ENCODE results near the gene FURIN.

FURIN gene

GRCh38 chr15:90866161-90866715 lies 2.1 kb upstream of the FURIN start:
- H3K4me1 ChIP-seq (ENCODE audit: control extremely low read depth in 1 of 4, control insufficient read depth in 4 of 4, insufficient read depth in 4 of 4, low read length in 3 of 4): peaks cover 15 to 33% (median 23%) of the 10 kb centered on the region in 4 experiments
- no peaks in the 10 kb centered on the region for H3K9me3 ChIP-seq (ENCODE audit: control extremely low read depth in 1 of 5, control insufficient read depth in 4 of 5, insufficient read depth in 2 of 5, low read depth in 1 of 5, low read length in 4 of 5)
- no peak for DNase-seq
- H3K4me3 ChIP-seq (ENCODE audit: control insufficient read depth in 1 of 7, extremely low read depth in 1 of 7, insufficient read depth in 4 of 7, low read depth in 2 of 7, low read length in 6 of 7): no peak overlapping the region
- POLR2A ChIA-PET: no interaction called here
- no peaks in the 10 kb centered on the region for H3K27me3 ChIP-seq (replicated peaks in 2 of 5; ENCODE audit: control insufficient read depth in 4 of 5, insufficient read depth in 5 of 5, low read length in 4 of 5)
- WGBS (ENCODE audit: insufficient coverage): 90% methylated on average over 14 of the region's 16 CpGs
- H3K27ac ChIP-seq (ENCODE audit: insufficient read depth in 1 of 2, low read depth in 1 of 2, low read length in 2 of 2, poor library complexity in 1 of 2, severe bottlenecking in 2 of 2): no peak overlapping the region
- no peaks in the 10 kb centered on the region for H3K36me3 ChIP-seq (ENCODE audit: control insufficient read depth in 4 of 4, insufficient read depth in 4 of 4, low read length in 3 of 4)
- CTCF ChIA-PET: interaction anchor here (1.1 kb wide), 1 partner anchor 49 kb away, joined by 4 read pairs; no protein-coding TSS in a partner anchor

DNA sequence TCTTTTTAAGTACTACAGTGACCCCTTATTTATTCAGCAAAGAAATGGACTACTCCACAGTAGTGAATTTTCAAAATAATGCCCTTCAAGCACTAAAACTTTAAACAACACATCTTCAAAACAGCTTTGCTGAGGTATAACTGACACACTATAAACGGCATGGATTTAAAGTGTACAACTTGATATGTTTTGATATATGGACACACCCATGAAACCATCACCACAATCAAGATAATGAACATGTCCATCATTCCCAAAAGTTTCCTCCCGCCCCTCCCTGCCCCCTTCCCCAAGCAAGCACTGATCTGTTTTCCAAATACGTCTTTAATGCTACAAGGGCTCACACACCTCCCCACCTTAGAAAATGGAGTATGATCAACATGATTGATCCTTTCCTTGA lies 1.6 kb upstream of the FURIN start:
- no peaks in the 10 kb centered on the region for H3K27me3 ChIP-seq (replicated peaks in 2 of 5; ENCODE audit: control insufficient read depth in 4 of 5, insufficient read depth in 5 of 5, low read length in 4 of 5)
- H3K4me3 ChIP-seq (ENCODE audit: control insufficient read depth in 1 of 7, extremely low read depth in 1 of 7, insufficient read depth in 4 of 7, low read depth in 2 of 7, low read length in 6 of 7): no peak overlapping the region
- DNase-seq: no peak
- no CpG with 5 or more reads among the region's 3 CpGs for WGBS (ENCODE audit: insufficient coverage)
- POLR2A ChIA-PET: no interaction called here
- H3K36me3 ChIP-seq (ENCODE audit: control insufficient read depth in 4 of 4, insufficient read depth in 4 of 4, low read length in 3 of 4): no peaks in the 10 kb centered on the region
- no peaks in the 10 kb centered on the region for H3K9me3 ChIP-seq (ENCODE audit: control extremely low read depth in 1 of 5, control insufficient read depth in 4 of 5, insufficient read depth in 2 of 5, low read depth in 1 of 5, low read length in 4 of 5)
- no peak overlapping the region for H3K27ac ChIP-seq (ENCODE audit: insufficient read depth in 1 of 2, low read depth in 1 of 2, low read length in 2 of 2, poor library complexity in 1 of 2, severe bottlenecking in 2 of 2)
- H3K4me1 ChIP-seq (ENCODE audit: control extremely low read depth in 1 of 4, control insufficient read depth in 4 of 4, insufficient read depth in 4 of 4, low read length in 3 of 4): peaks cover 15 to 33% (median 23%) of the 10 kb centered on the region in 4 experiments
- CTCF ChIA-PET: no interaction called here

DNA sequence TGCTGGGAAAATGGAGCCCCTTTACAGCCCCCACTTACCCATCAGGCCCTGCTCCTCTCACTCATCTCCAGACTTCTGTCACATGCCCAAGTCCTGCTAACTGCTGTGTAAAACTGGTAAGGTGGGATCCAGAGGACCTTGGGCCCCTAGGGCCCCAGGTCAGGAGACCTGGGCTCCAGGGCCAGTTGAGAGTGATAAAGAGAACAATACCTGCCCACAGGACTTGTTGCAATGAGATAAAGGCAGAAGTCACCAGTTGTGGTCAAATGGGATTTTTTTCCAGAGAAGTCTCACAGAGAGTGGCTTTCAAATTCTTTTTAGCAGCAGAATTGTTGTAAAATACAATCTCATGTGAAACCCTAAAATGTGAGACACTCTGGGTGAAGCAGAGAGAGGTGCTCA lies 753 bp downstream of the FURIN start:
- H3K9me3 ChIP-seq (ENCODE audit: control extremely low read depth in 1 of 5, control insufficient read depth in 4 of 5, insufficient read depth in 2 of 5, low read depth in 1 of 5, low read length in 4 of 5): no peaks in the 10 kb centered on the region
- peaks cover 0 to 4% (median 0%) of the 10 kb centered on the region in 4 experiments for H3K36me3 ChIP-seq (ENCODE audit: control insufficient read depth in 4 of 4, insufficient read depth in 4 of 4, low read length in 3 of 4)
- ChIA-PET CTCF (interaction anchor here (1.0 to 2.4 kb wide), 7 partner anchors 11 to 226 kb away, joined by 3 to 13 read pairs (median 4); partner anchors contain the start of gene FES), POLR2A (interaction anchor here (0.5 to 2.2 kb wide), 2 partner anchors 39 to 123 kb away, joined by 3 to 5 read pairs; no protein-coding TSS in a partner anchor)
- no peaks in the 10 kb centered on the region for H3K27me3 ChIP-seq (replicated peaks in 2 of 5; ENCODE audit: control insufficient read depth in 4 of 5, insufficient read depth in 5 of 5, low read length in 4 of 5)
- H3K27ac ChIP-seq (ENCODE audit: insufficient read depth in 1 of 2, low read depth in 1 of 2, low read length in 2 of 2, poor library complexity in 1 of 2, severe bottlenecking in 2 of 2): peak overlapping the region; percentile 20 to 89
- peaks cover 15 to 53% (median 45%) of the 10 kb centered on the region in 4 experiments for H3K4me1 ChIP-seq (ENCODE audit: control extremely low read depth in 1 of 4, control insufficient read depth in 4 of 4, insufficient read depth in 4 of 4, low read length in 3 of 4)
- peak in 1 of 3 donors; percentile 53 for DNase-seq
- H3K4me3 ChIP-seq (ENCODE audit: control insufficient read depth in 1 of 7, extremely low read depth in 1 of 7, insufficient read depth in 4 of 7, low read depth in 2 of 7, low read length in 6 of 7): peak overlapping the region in 2 of 7 experiments; percentile 6 to 76

- no peaks in the 10 kb centered on the region for H3K9me3 ChIP-seq (ENCODE audit: control extremely low read depth in 1 of 5, control insufficient read depth in 4 of 5, insufficient read depth in 2 of 5, low read depth in 1 of 5, low read length in 4 of 5)
- DNase-seq: peak; percentile 68 to 83 (median 71)
- ChIA-PET CTCF (interaction anchor here (0.6 to 2.4 kb wide), 8 partner anchors 16 to 152 kb away, joined by 3 to 13 read pairs (median 4); partner anchors contain the start of gene FES), POLR2A (interaction anchor here (0.5 to 2.2 kb wide), 4 partner anchors 17 to 123 kb away, joined by 3 to 7 read pairs (median 6); no protein-coding TSS in a partner anchor)
- no peaks in the 10 kb centered on the region for H3K27me3 ChIP-seq (replicated peaks in 2 of 5; ENCODE audit: control insufficient read depth in 4 of 5, insufficient read depth in 5 of 5, low read length in 4 of 5)
- peaks cover 0 to 4% (median 0%) of the 10 kb centered on the region in 4 experiments for H3K36me3 ChIP-seq (ENCODE audit: control insufficient read depth in 4 of 4, insufficient read depth in 4 of 4, low read length in 3 of 4)
- H3K27ac ChIP-seq (ENCODE audit: insufficient read depth in 1 of 2, low read depth in 1 of 2, low read length in 2 of 2, poor library complexity in 1 of 2, severe bottlenecking in 2 of 2): peak overlapping the region in 1 of 2 experiments; percentile 89
- H3K4me3 ChIP-seq (ENCODE audit: control insufficient read depth in 1 of 7, extremely low read depth in 1 of 7, insufficient read depth in 4 of 7, low read depth in 2 of 7, low read length in 6 of 7): peak overlapping the region in 4 of 7 experiments; percentile 6 to 90 (median 80)
- 17% methylated on average over 7 of the region's 9 CpGs for WGBS (ENCODE audit: insufficient coverage)
- H3K4me1 ChIP-seq (ENCODE audit: control extremely low read depth in 1 of 4, control insufficient read depth in 4 of 4, insufficient read depth in 4 of 4, low read length in 3 of 4): peaks cover 15 to 59% (median 49%) of the 10 kb centered on the region in 4 experiments
These were observed 1.4 kb downstream of the FURIN start for GRCh38 chr15:90869601-90870353.

DNA sequence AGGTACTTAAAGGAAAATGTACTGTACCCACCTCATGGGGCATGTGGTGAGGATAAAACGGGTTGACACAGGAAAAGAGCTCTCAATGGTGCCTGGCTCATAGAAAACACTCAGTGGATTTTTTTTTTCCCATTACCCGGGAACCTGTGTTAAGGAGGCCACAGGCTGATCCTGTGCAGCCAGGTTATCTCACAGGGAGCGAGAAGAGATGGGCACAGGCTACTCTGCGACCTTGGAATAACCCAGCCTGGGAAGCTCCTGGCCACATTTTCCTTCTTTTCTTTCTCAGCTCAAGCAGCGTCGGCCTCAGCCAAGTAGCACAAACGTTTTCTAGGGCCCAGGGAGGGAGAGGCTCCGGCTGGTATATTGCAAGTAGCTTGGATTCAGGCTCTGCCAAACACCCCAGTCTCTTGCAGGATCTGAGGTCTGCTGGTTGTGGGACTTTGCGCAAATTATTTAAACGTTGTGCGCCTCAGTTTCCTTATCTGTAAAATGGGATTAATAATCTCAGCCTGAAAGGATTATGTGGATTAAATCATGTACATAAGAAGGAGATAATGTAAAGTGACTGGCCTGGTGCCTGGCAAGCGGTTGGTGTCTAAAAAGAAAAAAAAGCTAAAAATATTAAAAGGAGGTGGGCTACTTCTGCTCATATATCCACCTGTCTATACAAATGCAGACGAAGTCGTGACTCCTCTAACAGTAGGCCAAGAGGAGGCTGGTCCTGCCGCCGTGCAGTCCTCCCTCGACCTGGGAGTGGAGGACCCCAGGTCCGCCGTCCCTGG lies 2.2 kb downstream of the FURIN start:
- H3K27me3 ChIP-seq (replicated peaks in 2 of 5; ENCODE audit: control insufficient read depth in 4 of 5, insufficient read depth in 5 of 5, low read length in 4 of 5): no peaks in the 10 kb centered on the region
- peak overlapping the region; percentile 61 to 90 (median 76) for H3K4me3 ChIP-seq (ENCODE audit: control insufficient read depth in 1 of 7, extremely low read depth in 1 of 7, insufficient read depth in 4 of 7, low read depth in 2 of 7, low read length in 6 of 7)
- peak overlapping the region; percentile 72 to 89 for H3K27ac ChIP-seq (ENCODE audit: insufficient read depth in 1 of 2, low read depth in 1 of 2, low read length in 2 of 2, poor library complexity in 1 of 2, severe bottlenecking in 2 of 2)
- DNase-seq: peak in 1 of 3 donors; percentile 58
- WGBS (ENCODE audit: insufficient coverage): 33% methylated on average over 18 of the region's 19 CpGs
- H3K36me3 ChIP-seq (ENCODE audit: control insufficient read depth in 4 of 4, insufficient read depth in 4 of 4, low read length in 3 of 4): peaks cover 0 to 8% (median under 1%) of the 10 kb centered on the region in 4 experiments
- peaks cover 15 to 59% (median 49%) of the 10 kb centered on the region in 4 experiments for H3K4me1 ChIP-seq (ENCODE audit: control extremely low read depth in 1 of 4, control insufficient read depth in 4 of 4, insufficient read depth in 4 of 4, low read length in 3 of 4)
- CTCF ChIA-PET: interaction anchor here (0.6 to 2.4 kb wide), 7 partner anchors 15 to 151 kb away, joined by 3 to 13 read pairs (median 5); partner anchors contain the start of gene FES
- POLR2A ChIA-PET: interaction anchor here (0.6 to 1.8 kb wide), 7 partner anchors 11 to 34 kb away, joined by 3 to 7 read pairs (median 5); partner anchors contain the start of gene FES
- H3K9me3 ChIP-seq (ENCODE audit: control extremely low read depth in 1 of 5, control insufficient read depth in 4 of 5, insufficient read depth in 2 of 5, low read depth in 1 of 5, low read length in 4 of 5): no peaks in the 10 kb centered on the region

DNA sequence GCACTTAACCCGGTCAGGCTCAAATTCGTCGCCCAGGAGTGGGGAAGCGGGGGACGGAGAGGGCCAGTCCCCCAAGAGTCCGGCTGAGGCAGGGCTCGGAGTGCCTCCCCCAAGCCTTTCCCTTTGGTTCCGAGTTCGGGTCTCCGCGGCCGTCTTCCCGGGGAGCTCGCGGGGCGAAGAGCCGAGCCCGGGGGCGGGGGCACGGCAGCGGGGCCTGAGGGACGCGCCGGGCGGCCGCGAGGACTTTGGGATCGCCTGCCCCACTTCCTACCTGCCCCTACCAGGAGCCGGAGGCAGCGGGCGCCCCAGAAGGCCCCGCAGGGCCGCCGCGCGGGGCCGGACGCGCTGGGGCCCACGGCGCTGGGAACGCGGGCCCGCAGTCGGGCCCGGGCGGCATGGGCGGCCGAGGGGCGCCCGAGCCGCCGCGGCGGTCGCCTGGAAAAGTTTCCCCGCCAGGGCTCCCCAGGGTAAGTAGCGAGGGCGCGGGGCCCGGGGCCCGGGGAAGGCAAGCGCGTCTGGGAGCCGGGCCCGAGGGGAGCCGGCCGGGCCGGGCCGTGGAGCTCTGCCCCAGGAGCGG lies 2.8 kb downstream of the FURIN start:
- CTCF ChIA-PET: interaction anchor here (1.2 to 2.4 kb wide), 5 partner anchors 14 to 41 kb away, joined by 3 to 13 read pairs (median 5); partner anchors contain the start of gene FES
- H3K36me3 ChIP-seq (ENCODE audit: control insufficient read depth in 4 of 4, insufficient read depth in 4 of 4, low read length in 3 of 4): peaks cover 0 to 15% (median 6%) of the 10 kb centered on the region in 4 experiments
- no peaks in the 10 kb centered on the region for H3K27me3 ChIP-seq (replicated peaks in 2 of 5; ENCODE audit: control insufficient read depth in 4 of 5, insufficient read depth in 5 of 5, low read length in 4 of 5)
- 0% methylated on average over 42 of the region's 71 CpGs for WGBS (ENCODE audit: insufficient coverage)
- H3K27ac ChIP-seq (ENCODE audit: insufficient read depth in 1 of 2, low read depth in 1 of 2, low read length in 2 of 2, poor library complexity in 1 of 2, severe bottlenecking in 2 of 2): peak overlapping the region; percentile 72 to 89
- H3K4me1 ChIP-seq (ENCODE audit: control extremely low read depth in 1 of 4, control insufficient read depth in 4 of 4, insufficient read depth in 4 of 4, low read length in 3 of 4): peaks cover 15 to 59% (median 49%) of the 10 kb centered on the region in 4 experiments
- H3K4me3 ChIP-seq (ENCODE audit: control insufficient read depth in 1 of 7, extremely low read depth in 1 of 7, insufficient read depth in 4 of 7, low read depth in 2 of 7, low read length in 6 of 7): peak overlapping the region; percentile 61 to 90 (median 76)
- H3K9me3 ChIP-seq (ENCODE audit: control extremely low read depth in 1 of 5, control insufficient read depth in 4 of 5, insufficient read depth in 2 of 5, low read depth in 1 of 5, low read length in 4 of 5): no peaks in the 10 kb centered on the region
- DNase-seq: peak in 1 of 3 donors; percentile 42
- POLR2A ChIA-PET: interaction anchor here (0.5 to 1.8 kb wide), 9 partner anchors 10 to 53 kb away, joined by 3 to 7 read pairs (median 4); partner anchors contain the start of gene FES
